ENCODE results near the gene SNX9.

DNA sequence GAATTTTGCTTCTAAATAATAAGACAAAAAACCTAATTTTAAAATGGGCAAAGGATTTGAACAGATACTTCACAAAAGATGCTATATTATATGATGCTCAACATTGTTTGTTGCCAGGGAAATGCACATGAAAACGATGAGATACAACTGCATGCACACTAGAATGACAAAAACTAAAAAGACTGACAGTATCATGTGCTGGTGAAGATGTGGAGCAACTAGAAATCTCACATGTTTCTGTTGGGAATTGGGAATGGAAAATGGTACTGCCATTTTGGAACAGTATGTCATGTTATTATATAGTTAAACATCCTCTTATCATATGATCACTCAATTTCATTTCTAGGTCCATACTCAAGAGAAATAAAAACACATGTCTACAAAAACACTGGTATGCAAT lies 13.4 kb upstream of the SNX9 start:
- TF ChIP-seq, protein P1, sequence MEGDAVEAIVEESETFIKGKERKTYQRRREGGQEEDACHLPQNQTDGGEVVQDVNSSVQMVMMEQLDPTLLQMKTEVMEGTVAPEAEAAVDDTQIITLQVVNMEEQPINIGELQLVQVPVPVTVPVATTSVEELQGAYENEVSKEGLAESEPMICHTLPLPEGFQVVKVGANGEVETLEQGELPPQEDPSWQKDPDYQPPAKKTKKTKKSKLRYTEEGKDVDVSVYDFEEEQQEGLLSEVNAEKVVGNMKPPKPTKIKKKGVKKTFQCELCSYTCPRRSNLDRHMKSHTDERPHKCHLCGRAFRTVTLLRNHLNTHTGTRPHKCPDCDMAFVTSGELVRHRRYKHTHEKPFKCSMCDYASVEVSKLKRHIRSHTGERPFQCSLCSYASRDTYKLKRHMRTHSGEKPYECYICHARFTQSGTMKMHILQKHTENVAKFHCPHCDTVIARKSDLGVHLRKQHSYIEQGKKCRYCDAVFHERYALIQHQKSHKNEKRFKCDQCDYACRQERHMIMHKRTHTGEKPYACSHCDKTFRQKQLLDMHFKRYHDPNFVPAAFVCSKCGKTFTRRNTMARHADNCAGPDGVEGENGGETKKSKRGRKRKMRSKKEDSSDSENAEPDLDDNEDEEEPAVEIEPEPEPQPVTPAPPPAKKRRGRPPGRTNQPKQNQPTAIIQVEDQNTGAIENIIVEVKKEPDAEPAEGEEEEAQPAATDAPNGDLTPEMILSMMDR (IDR thresholded peaks at IDR 0.05 in 4 of 5, conservative IDR thresholded peaks at IDR 0.05 in 1 of 5) = no peak
- TF ChIP-seq POLR2A (IDR thresholded peaks at IDR 0.05) = no peak
